Progenitor cell of endocrine pancreas (in vitro differentiated cells): ENCODE measurements around the gene ARHGEF28. TPM values are rescaled to one million over a fixed set of nuclear protein-coding genes. Genes with fewer than 3 reads are reported as not detected.

Experiments
- DNase-seq: peaks from one replicate; pipeline ENCODE4 v3.0.0; 2021; ENCODE audit warnings: low spot score; ENCODE audit not compliant: unreplicated experiment
- H3K27ac Mint-ChIP-seq: 2 replicates; pipeline ENCODE4 v1.8.0; 2021; ENCODE audit warnings: mild to moderate bottlenecking, moderate library complexity, mixed read lengths
- H3K27me3 Mint-ChIP-seq: 2 replicates; pipeline ENCODE4 v1.8.0; 2021; ENCODE audit warnings: mixed read lengths
- H3K36me3 Mint-ChIP-seq: 2 replicates; pipeline ENCODE4 v1.8.0; 2022; ENCODE audit warnings: mixed read lengths; ENCODE audit not compliant: insufficient read depth
- H3K4me1 Mint-ChIP-seq: 2 replicates; pipeline ENCODE4 v1.8.0; 2021; ENCODE audit warnings: low read depth, mixed read lengths
- H3K4me3 Mint-ChIP-seq: 2 replicates; pipeline ENCODE4 v1.8.0; 2021; ENCODE audit warnings: low read depth, mild to moderate bottlenecking, moderate library complexity, mixed read lengths
- H3K9me3 Mint-ChIP-seq: 2 replicates; pipeline ENCODE4 v1.8.0; 2021; ENCODE audit warnings: low read depth, mixed read lengths
- CTCF ChIP-seq: fragments of 200-600 bp; sonication (generic); IDR thresholded peaks from one replicate; pipeline ENCODE4 v1.5.0; 2021; ENCODE audit warnings: antibody characterized with exemption, mild to moderate bottlenecking; ENCODE audit not compliant: unreplicated experiment
- total RNA-seq: library from RNA; stranded (reverse); gene quantifications from 2 replicates; pipeline ENCODE4 v1.2.1, GENCODE V29; 2021

ARHGEF28 gene
- total RNA-seq, 1 donor from 2014 or later = 15.0 TPM

- no peak for TF ChIP-seq CTCF
- Mint-ChIP-seq H3K4me1 (no peaks in the 10 kb centered on the region), H3K27ac (no peak overlapping the region), H3K9me3 (no peaks in the 10 kb centered on the region), H3K4me3 (no peak overlapping the region), H3K36me3 (no peaks in the 10 kb centered on the region), H3K27me3 (peaks cover 76% of the 10 kb centered on the region)
- DNase-seq = no peak
Observed at GRCh38 chr5:73615947-73616346, 10.0 kb upstream of the ARHGEF28 start.

GRCh38 chr5:73617510-73618279 lies 8.3 kb upstream of the ARHGEF28 start:
- Mint-ChIP-seq H3K36me3 (no peaks in the 10 kb centered on the region), H3K4me3 (no peak overlapping the region), H3K27me3 (peaks cover 75% of the 10 kb centered on the region), H3K9me3 (no peaks in the 10 kb centered on the region), H3K4me1 (no peaks in the 10 kb centered on the region), H3K27ac (no peak overlapping the region)
- DNase-seq = no peak
- TF ChIP-seq CTCF = no peak

GRCh38 chr5:73619606-73620333 lies 6.2 kb upstream of the ARHGEF28 start:
- peaks cover 9% of the 10 kb centered on the region for H3K4me1 Mint-ChIP-seq
- no peaks in the 10 kb centered on the region for H3K9me3 Mint-ChIP-seq
- no peak overlapping the region for H3K4me3 Mint-ChIP-seq
- no peak overlapping the region for H3K27ac Mint-ChIP-seq
- H3K36me3 Mint-ChIP-seq = no peaks in the 10 kb centered on the region
- H3K27me3 Mint-ChIP-seq = peaks cover 64% of the 10 kb centered on the region
- no peak for TF ChIP-seq CTCF
- DNase-seq = no peak

GRCh38 chr5:73620334-73620687 lies 5.7 kb upstream of the ARHGEF28 start:
- no peak overlapping the region for H3K4me3 Mint-ChIP-seq
- H3K36me3 Mint-ChIP-seq = no peaks in the 10 kb centered on the region
- no peak overlapping the region for H3K27ac Mint-ChIP-seq
- DNase-seq = no peak
- TF ChIP-seq CTCF = no peak
- H3K4me1 Mint-ChIP-seq = peaks cover 12% of the 10 kb centered on the region
- peaks cover 60% of the 10 kb centered on the region for H3K27me3 Mint-ChIP-seq
- no peaks in the 10 kb centered on the region for H3K9me3 Mint-ChIP-seq

- Mint-ChIP-seq H3K27me3 (peaks cover 62% of the 10 kb centered on the region), H3K9me3 (no peaks in the 10 kb centered on the region), H3K27ac (no peak overlapping the region), H3K4me1 (peaks cover 18% of the 10 kb centered on the region), H3K4me3 (no peak overlapping the region), H3K36me3 (no peaks in the 10 kb centered on the region)
- DNase-seq = no peak
- TF ChIP-seq CTCF = no peak
Observed at GRCh38 chr5:73623060-73623459, 2.9 kb upstream of the ARHGEF28 start.
